Measurements from ENCODE around the gene WDFY1. TPM values are rescaled to one million over a fixed set of nuclear protein-coding genes. Genes with fewer than 3 reads are reported as not detected.
A peak's percentile ranks its signal among the peaks of the same experiment; 100 is the strongest.

Gene WDFY1, protein sequence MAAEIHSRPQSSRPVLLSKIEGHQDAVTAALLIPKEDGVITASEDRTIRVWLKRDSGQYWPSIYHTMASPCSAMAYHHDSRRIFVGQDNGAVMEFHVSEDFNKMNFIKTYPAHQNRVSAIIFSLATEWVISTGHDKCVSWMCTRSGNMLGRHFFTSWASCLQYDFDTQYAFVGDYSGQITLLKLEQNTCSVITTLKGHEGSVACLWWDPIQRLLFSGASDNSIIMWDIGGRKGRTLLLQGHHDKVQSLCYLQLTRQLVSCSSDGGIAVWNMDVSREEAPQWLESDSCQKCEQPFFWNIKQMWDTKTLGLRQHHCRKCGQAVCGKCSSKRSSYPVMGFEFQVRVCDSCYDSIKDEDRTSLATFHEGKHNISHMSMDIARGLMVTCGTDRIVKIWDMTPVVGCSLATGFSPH
- total RNA-seq (2011; cell fraction: chromatin; rRNA removed; ENCODE audit: low replicate concordance): 30.1 and 42.9 TPM in 2 replicates
- 23.3 and 31.2 TPM in 2 replicates for total RNA-seq (2011; cell fraction: nucleolus; rRNA removed)
- total RNA-seq (2011; cell fraction: nucleoplasm; rRNA removed): 25.7 and 27.6 TPM in 2 replicates
- total RNA-seq (2014; rRNA removed): 17.5 and 28.1 TPM in 2 replicates
- 21.7 and 22.9 TPM in 2 replicates for total RNA-seq (2014; rRNA removed; fragmentation: Illumina TruSeq; extraction: Trizol)
- 23.9 and 25.3 TPM in 2 replicates for total RNA-seq (2015; rRNA removed; fragmentation: Illumina TruSeq; extraction: Trizol)
- 17.7 and 18.3 TPM in 2 replicates for total RNA-seq (2021)
- polyA plus RNA-seq (2011; rRNA removed): 27.6 and 34.8 TPM in 2 replicates
- 25.0 and 26.2 TPM in 2 replicates for polyA plus RNA-seq (2011; cell fraction: cytosol; rRNA removed)
- 25.8 and 37.3 TPM in 2 replicates for polyA plus RNA-seq (2011; cell fraction: nucleus; rRNA removed)
- 15.7 and 23.8 TPM in 2 replicates for polyA plus RNA-seq (2012)
- polyA plus RNA-seq (2014; fragmentation: Illumina TruSeq; extraction: Trizol): 14.4 and 17.5 TPM in 2 replicates
- 1 to 10 TPM; 5.4 to 7.4 TPM for polyA plus RNA-seq (2014; fragmentation: Nextera tagmentation; extraction: Ambion mirVana)
- polyA plus RNA-seq (2014; rRNA removed): 13.5 and 16.2 TPM in 2 replicates
- 65.6 and 70.4 TPM in 2 replicates for polyA minus RNA-seq (2011; rRNA and poly(A)+ RNA removed)
- polyA minus RNA-seq (2011; cell fraction: cytosol; rRNA and poly(A)+ RNA removed): 22.4 and 24.8 TPM in 2 replicates
- 28.9 and 42.2 TPM in 2 replicates for polyA minus RNA-seq (2011; cell fraction: nucleus; rRNA and poly(A)+ RNA removed)
- percentile 65 among the genes with signal in this experiment for Bru-seq, nascent RNA
- BruChase-seq, experiment 1, labeled RNA remaining after a 2-hour chase: percentile 68 among the genes with signal in this experiment
- BruChase-seq, experiment 2, labeled RNA remaining after a 6-hour chase: percentile 68 among the genes with signal in this experiment
- long read RNA-seq, experiment 1, full-length matches to known transcripts: 29 of 49 reads
- long read RNA-seq, experiment 1, partial matches to known transcripts: 1 of 49 reads
- long read RNA-seq, experiment 1, other reads (novel, unspliced or antisense): 19 of 49 reads
- long read RNA-seq, experiment 2, partial matches to known transcripts: 0 of 10 reads
- long read RNA-seq, experiment 2, other reads (novel, unspliced or antisense): 10 of 10 reads
- long read RNA-seq, experiment 3, full-length matches to known transcripts: 12 of 13 reads
- long read RNA-seq, experiment 3, partial matches to known transcripts: 0 of 13 reads
- long read RNA-seq, experiment 3, other reads (novel, unspliced or antisense): 1 of 13 reads

- ChIA-PET CTCF (ENCODE audit: low intra/inter-chr PET ratio) (no interaction called here), POLR2A (interaction anchor here (0.7 to 1.1 kb wide), 2 partner anchors 10 to 12 kb away, joined by 3 read pairs; partner anchors contain the start of gene MRPL44)
- in situ Hi-C loops (cut with MboI) (no loop called here), intact Hi-C loops (cut with micrococcal nuclease) (loop anchor here (1.0 kb wide), 1 partner anchor 12 kb away; the partner anchor contains the start of gene MRPL44)
- H4K20me1 ChIP-seq (replicated peaks; ENCODE audit: control insufficient read depth, insufficient read depth, low read length): no peaks in the 10 kb centered on the region
- no peaks in the 10 kb centered on the region for H3K9me1 ChIP-seq (ENCODE audit: control insufficient read depth, insufficient read depth, low read length)
- peaks cover 28% of the 10 kb centered on the region for H3K79me2 ChIP-seq (ENCODE audit: control insufficient read depth, insufficient read depth, low read length)
- H3K4me3 ChIP-seq: peak within 1 kb of the TSS; percentile 78
- no peaks in the 10 kb centered on the region; the same call in 1 of the 2 replicates for H3K9me3 ChIP-seq (replicated peaks; ENCODE audit: control insufficient read depth, insufficient read depth, low read depth, low read length)
- no TSS peak for BruUV-seq (replicated peaks)
- DNase-seq (ENCODE audit: extremely low read depth in 1 of 4, low spot score in 3 of 4) (peak; percentile 75 to 90 (median 83)), FAIRE-seq (no peak), ATAC-seq (peak; percentile 97)
- 2% methylated on average over 16 of the region's 87 CpGs for WGBS (ENCODE audit: insufficient coverage, low coverage, missing lambda C conversion rate)
- H3K36me3 ChIP-seq (ENCODE audit: control insufficient read depth, insufficient read depth, low read length): no peaks in the 10 kb centered on the region; the same call in 2 of the 3 replicates
- H3K4me2 ChIP-seq (ENCODE audit: insufficient read depth, low read length): peak within 1 kb of the TSS; percentile 73
- H2AFZ ChIP-seq (ENCODE audit: low read depth, low read length): peak within 1 kb of the TSS; percentile 80
- H3K27ac ChIP-seq (ENCODE audit: extremely low read depth, low read depth, low read length): peak within 1 kb of the TSS; percentile 72
- H3K4me1 ChIP-seq (replicated peaks in 1 of 2; ENCODE audit: control insufficient read depth in 2 of 2, insufficient read depth in 2 of 2, low read length in 2 of 2): peaks cover 15 to 17% of the 10 kb centered on the region in 2 experiments; a peak in 4 of 5 replicates
- no peaks in the 10 kb centered on the region for H3K27me3 ChIP-seq (ENCODE audit: control insufficient read depth in 2 of 2, insufficient read depth in 2 of 2, low read length in 2 of 2)
- peak within 1 kb of the TSS; percentile 65 to 96 for H3K9ac ChIP-seq (ENCODE audit: insufficient read depth in 1 of 2, low read depth in 2 of 2, low read length in 2 of 2)
- peak in 1 of 2 experiments; percentile 27 for TF ChIP-seq AFF1 (IDR thresholded peaks at IDR 0.05; ENCODE audit: low read depth in 1 of 2, partially characterized antibody in 2 of 2)
- no peak for TF ChIP-seq DIDO1 (tag; IDR thresholded peaks at IDR 0.05; ENCODE audit: low read depth)
- no peak for TF ChIP-seq KLF16 (IDR thresholded peaks at IDR 0.05)
- no peak for TF ChIP-seq ZNF12 (CRISPR knock-in tag; IDR thresholded peaks at IDR 0.05)
- no peak for TF ChIP-seq FOXA3 (CRISPR knock-in tag; conservative IDR thresholded peaks at IDR 0.05 in 1 of 2, IDR thresholded peaks at IDR 0.05 in 1 of 2)
- no peak for TF ChIP-seq HEY1 (CRISPR knock-in tag; IDR thresholded peaks at IDR 0.05; ENCODE audit: borderline replicate concordance)
- TF ChIP-seq DEAF1 (CRISPR knock-in tag; IDR thresholded peaks at IDR 0.05): no peak
These were observed at the start of gene WDFY1 for GRCh38 chr2:223944703-223945531. Gene WDFY1 (minus strand): TSS chr2:223945335. CDS start chr2:223945284, 51 bp downstream.

Data from K562 (cell line).